Sciatic nerve (tissue), 2 donors: ENCODE data around the gene UBAP1L. TPM values are rescaled to one million over a fixed set of nuclear protein-coding genes. Genes with fewer than 3 reads are reported as not detected.
A peak's percentile ranks its signal among the peaks of the same experiment; 100 is the strongest.

Experiments
- ATAC-seq: fragments of 200-7000 bp; cut with Tn5 transposase; one replicate; pipeline ENCODE4 v1.9.1; 2020; ENCODE audit warnings: mild to moderate bottlenecking, moderate library complexity
- DNase-seq: peaks from one replicate; pipeline ENCODE4 v3.0.0-alpha.2; 2020; ENCODE audit warnings: low spot score
- intact Hi-C: fragments of 100-400 bp; cut with DNase I; formaldehyde crosslinking; loops from one replicate; pipeline ENCODE4 v1.14.2; 2022
- total RNA-seq: library from RNA; stranded (reverse); fragmentation: NEBNext Ultra II Directional; extraction: Animal tissue kit (Norgen Biotek cat#: 25700); gene quantifications from one replicate; pipeline ENCODE4 v1.2.1, GENCODE V29; 2021
- donor health status: DM: no; HTN: no; CAD: no.
- donor health status: DM: no; HTN: no; CAD: no.

The UBAP1L gene
- total RNA-seq, 1 donor from 2014 or later: 13.4 TPM

DNA sequence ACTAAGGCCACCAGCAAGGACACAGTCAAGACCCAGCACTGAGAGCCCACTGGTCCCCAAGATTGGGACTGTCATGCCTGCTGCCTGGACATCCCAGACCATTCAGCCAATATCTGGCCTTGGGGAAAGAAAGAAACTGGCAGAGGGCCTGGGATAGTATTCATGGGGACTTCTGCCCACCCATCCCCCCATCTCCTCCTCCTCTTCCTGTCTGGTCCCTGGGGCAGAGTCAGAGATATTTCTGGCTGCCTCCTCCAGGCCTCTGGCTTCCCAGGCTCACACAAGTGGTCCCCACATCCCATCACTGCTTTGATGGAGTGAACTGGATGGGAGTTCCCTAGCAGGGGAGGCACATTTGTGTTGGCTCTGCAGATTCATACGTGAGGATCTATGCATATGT lies 43.0 kb downstream of the UBAP1L start:
- ATAC-seq (peak; percentile 31), DNase-seq (no peak)
- intact Hi-C loops: no loop called here

DNA sequence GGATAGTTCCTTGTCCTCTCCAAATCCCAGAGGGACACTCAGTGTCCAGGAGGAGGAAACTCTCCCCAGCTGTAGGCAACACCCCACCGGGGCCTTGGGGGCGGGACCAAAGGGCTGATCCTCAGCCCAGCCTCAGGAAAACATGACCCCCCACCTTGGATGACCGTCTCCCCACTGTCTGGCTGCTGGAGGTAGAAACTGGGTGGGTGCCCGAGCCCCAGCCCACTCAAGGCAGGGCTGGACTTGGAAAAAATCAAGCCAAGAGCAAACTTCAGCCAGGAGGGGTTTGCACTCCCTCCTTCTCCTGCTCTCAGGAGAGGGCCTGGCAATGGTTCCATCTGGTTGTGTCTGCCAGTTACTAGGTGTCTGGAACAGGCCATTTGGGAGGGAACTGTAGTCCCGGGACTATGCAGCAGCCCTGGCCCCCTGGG lies 43.6 kb downstream of the UBAP1L start:
- DNase-seq: no peak
- ATAC-seq: peak; percentile 41
- intact Hi-C loops: no loop called here

DNA sequence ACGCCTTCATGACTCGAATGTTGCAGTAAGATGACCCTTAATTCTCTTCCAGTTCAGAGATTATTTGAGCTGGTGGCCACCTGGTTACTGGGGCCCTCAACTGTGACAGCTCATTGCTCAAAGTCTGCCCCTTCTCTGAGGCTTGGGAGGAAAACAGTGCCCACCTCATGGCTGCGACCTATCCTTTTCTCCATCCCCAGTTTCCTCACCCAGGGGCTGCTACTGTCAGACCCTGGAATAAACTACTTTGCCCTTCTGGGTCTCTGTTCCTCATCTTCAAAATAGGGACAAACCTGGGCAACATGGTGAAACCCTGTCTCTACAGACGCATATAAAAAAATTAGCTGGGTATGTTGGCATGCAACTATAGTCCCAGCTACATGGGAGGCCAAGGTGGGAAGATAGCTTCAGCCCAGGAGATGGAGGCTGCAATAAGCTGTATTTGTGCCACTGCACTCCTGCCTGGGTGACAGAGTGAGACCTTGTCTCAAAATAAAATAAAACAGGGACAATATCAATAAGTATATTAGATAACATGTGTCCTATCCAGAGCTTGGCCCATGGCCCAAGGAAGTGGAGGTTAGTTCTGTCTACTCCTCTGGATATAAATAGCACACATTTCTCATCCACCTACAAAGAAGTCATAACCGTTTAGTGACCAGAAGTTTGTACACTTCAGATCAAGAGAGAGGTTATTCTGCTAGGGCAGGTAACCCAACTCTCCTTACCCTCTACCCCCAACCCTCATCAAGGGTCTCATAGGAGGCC lies 45.0 kb downstream of the UBAP1L start:
- DNase-seq: no peak
- intact Hi-C loops: no loop called here
- ATAC-seq: no peak

DNA sequence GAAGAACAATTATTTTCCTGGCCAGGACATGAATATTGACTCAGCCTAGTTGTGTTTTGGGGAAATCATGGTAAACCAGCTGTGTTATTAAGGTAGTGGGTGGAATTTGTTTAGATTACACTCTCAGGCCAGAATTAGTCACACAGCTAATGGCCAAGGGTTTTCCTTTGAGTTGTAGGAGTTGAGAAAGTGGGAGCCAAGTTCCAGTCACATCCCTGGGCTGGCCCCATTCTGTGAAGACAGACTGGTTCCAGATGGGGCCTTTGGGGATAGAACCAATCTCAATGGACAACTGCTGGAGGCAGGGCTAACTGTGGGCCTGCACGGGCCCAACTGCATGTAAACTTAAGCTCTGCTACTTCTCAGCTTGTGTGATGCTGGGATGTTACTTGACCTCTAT lies 45.8 kb downstream of the UBAP1L start:
- ATAC-seq (peak; percentile 8), DNase-seq (no peak)
- intact Hi-C loops: no loop called here

DNA sequence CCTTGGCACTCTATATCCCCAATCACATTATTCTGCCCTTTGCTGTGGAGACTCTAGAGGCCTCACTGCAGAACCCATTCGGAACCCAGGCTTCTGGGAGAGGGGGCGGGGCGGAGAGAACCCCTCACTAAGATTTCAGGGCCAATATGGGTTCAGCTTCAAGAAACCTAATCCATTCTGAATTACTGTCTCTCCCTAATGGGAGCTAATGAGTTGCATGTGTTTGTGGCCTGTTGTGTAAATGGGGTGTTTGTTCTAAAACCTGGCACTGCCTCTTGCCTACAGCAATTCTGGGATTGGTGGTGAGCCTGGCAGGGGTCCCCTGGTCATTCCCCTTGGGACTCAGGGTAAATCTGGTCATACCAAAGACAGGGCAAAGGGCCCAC lies 46.6 kb downstream of the UBAP1L start:
- intact Hi-C loops: no loop called here
- no peak for DNase-seq
- peak; percentile 65 for ATAC-seq

GRCh38 chr15:65067645-65068402 lies 47.2 kb downstream of the UBAP1L start, which contains the start of gene RASL12:
RASL12 (minus strand) TSS chr15:65067991; CDS start chr15:65067835, 156 bp downstream.
- intact Hi-C loops: no loop called here
- no peak for DNase-seq

GRCh38 chr15:65067317-65067644 lies 47.7 kb downstream of the UBAP1L start:
- intact Hi-C loops: no loop called here
- ATAC-seq: no peak
- DNase-seq: no peak

More at GRCh38 chr15:65067645-65068402, 47.2 kb downstream of the UBAP1L start, which contains the start of gene RASL12:
- peak; percentile 14 for ATAC-seq

GRCh38 chr15:65066635-65067316 lies 48.2 kb downstream of the UBAP1L start:
- intact Hi-C loops: no loop called here

GRCh38 chr15:65066001-65066634 lies 48.9 kb downstream of the UBAP1L start:
- DNase-seq (no peak), ATAC-seq (no peak)
- intact Hi-C loops: no loop called here

More at GRCh38 chr15:65066635-65067316, 48.2 kb downstream of the UBAP1L start:
- ATAC-seq (peak; percentile 40), DNase-seq (no peak)

DNA sequence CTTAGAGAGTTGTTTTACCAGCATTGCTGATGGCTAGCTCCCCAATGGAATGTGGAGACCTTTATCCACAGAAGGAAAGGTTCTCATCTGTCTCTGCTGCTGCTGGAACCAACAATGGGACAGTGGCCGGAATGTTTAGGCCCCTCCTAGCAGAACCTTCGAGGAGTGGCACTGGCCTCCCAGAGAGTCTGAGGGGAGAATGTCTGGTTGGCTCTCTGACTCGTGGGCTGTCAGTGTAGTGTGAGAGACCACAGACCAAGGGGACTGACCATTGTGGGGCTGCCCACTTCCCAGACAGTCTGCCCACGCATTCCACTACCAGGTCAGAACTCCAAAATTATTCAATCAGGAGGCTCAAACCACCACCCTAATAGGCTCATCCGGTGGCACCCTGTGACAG lies 52.3 kb downstream of the UBAP1L start:
- ATAC-seq: no peak

DNA sequence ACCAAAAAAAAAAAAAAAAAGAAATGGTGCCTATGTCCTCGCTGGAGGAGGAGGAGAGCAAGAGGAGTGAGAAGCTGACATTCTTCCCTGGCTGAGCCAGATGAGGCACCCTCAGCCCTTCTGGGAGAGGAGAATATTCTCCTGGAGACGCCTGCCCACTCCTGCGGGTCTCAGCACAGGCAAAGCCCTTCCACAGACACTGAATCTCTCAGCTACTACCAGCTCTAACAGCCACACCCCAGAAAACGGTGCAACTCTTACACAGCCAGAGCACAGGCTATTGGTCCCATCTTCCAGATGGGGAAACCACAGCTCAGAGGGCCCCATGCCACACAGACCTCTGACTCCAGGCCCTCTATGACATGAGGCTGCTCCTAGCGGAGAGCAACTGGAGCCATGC lies 52.9 kb downstream of the UBAP1L start:
- intact Hi-C loops: no loop called here
- DNase-seq (no peak), ATAC-seq (no peak)

More for the DNA sequence above, 52.3 kb downstream of the UBAP1L start:
- DNase-seq: no peak
- intact Hi-C loops: no loop called here

DNA sequence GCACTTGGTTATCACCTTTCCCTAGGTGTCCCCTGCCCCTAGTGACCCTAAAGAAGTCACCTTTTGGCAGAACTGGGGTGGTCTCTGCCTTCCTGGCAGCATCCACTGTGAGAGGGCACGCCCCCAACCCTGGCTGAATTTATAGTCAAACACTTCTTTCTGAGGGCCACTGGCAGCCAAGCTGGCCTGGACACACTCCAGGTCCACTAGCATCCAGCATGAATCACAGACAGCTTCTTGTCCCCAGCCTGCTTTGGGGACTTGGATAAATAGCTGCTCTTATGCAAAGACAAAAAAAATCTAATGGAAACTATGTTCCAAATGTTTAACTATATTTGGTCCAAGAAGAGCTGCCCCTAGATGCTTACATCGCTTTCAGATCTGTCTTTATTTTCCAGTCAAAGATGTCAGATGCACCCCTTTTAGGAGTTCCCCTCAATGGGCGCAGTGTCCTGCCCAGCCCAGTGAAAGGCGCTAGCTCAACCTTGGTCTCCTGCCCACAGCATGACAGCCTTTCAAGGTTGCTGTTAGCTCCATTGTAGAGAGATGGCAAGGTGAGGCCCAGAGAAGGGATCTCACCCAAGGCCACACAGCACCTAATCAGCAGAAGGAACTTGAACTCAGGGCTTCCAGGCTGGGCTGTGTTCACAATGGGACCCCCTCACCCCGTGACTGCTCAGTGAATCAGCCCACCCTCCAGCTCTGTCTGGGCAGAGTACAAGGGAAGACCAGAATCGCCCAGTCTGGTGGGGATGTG lies 54.2 kb downstream of the UBAP1L start:
- DNase-seq (no peak), ATAC-seq (peak; percentile 3)
- intact Hi-C loops: no loop called here

DNA sequence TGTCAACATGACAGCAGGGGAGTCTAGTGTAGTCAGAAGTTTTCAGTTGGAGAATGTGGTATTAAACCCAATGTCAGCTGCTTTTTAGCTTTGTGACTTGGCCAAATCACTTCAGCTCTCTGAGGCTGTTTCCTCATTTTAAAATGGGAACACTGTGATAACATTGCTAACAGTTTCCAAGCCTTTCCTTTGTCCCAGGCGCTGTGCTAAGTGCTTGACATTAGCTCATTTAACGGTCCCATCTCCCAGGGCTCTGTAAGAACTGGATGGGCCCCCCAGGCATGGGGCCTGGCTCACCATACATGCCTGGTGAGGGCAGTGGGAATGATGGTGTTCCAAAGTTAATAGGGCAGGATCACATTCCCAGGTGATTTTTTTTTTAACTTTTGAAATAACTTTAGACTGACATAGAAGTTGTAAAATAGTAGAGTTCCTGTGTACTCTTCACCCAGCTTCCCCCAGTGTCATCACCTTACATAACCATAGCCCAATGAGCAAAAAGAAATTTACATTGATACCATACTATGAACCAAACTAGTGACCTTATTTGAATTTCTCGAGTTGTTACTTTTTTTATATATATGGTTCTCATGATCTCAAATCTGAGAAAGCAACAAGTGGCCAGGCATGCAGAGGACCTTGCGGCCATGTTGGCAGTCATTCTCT lies 54.9 kb downstream of the UBAP1L start:
- DNase-seq (no peak), ATAC-seq (no peak)
- intact Hi-C loops: no loop called here

- intact Hi-C loops: no loop called here
- no peak for DNase-seq
- no peak for ATAC-seq
These were observed 55.6 kb downstream of the UBAP1L start for GRCh38 chr15:65059369-65059750.

- intact Hi-C loops: no loop called here
- ATAC-seq: no peak
- DNase-seq: no peak
These were observed 56.3 kb downstream of the UBAP1L start for GRCh38 chr15:65058394-65059368.

DNA sequence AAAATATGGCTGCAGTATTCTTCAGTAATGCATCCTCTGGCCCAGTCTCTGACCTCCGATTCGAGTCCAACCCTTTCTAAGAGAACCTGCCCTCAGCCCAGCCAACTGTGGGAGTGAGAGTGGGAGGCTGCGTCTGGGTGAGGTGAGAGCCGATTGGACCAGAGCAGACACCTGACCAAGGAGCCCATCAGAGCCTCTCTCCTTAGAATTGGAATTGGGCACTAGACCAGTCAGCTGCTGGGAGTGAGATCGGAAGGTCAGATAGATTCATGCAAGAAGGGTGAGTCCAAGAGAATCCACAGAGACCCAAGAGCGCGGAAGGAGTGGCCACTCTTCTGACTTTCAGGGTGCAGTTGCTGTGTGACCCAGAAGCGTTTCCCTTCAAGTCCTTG lies 57.5 kb downstream of the UBAP1L start:
- intact Hi-C loops: no loop called here
- ATAC-seq: peak; percentile 68
- no peak for DNase-seq
